CD4-positive, alpha-beta T cell (primary cell): Measurements from ENCODE around the gene TNRC6B. TPM values are rescaled to one million over a fixed set of nuclear protein-coding genes. Genes with fewer than 3 reads are reported as not detected.
A peak's percentile ranks its signal among the peaks of the same experiment; 100 is the strongest.

Experiments
- ATAC-seq: fragments of 200-7000 bp; cut with Tn5 transposase; one replicate; pipeline ENCODE4 v1.10.0; 2022; ENCODE audit warnings: mild to moderate bottlenecking; ENCODE audit not compliant: poor library complexity
- CTCF ChIA-PET: fragments of 350-600 bp; sonication (Branson Sonifier 250); formaldehyde crosslinking; loops from one replicate; lab custom pipeline; 2021; ENCODE audit warnings: antibody characterized with exemption, inconsistent platforms; lab: Charles Lee
- POLR2A ChIA-PET: fragments of 350-600 bp; sonication (Branson Sonifier 250); formaldehyde crosslinking; loops from one replicate; lab custom pipeline; 2021; ENCODE audit warnings: antibody characterized with exemption, inconsistent platforms; lab: Charles Lee
- DNase-seq, 14 experiments: peaks; one replicate each; pipeline ENCODE4 v3.0.0-alpha.2; 2013 to 2020; ENCODE audit warnings: mixed read lengths in 2 of 14
- H3K27ac ChIP-seq, 2 donors: one replicate each; pipeline versions ENCODE4 v1.5.1 to v1.7.0; 2013; ENCODE audit warnings: low read length in 2 of 2, low read depth in 1 of 2, mild to moderate bottlenecking in 1 of 2
- H3K27me3 ChIP-seq, 2 experiments: 1 replicate in 1 of 2; 2 replicates in 1 of 2; pipeline versions ENCODE4 v1.6.1 to v1.7.0; 2013; ENCODE audit warnings: low read length in 2 of 2, control low read depth in 1 of 2, mild to moderate bottlenecking in 1 of 2, moderate library complexity in 1 of 2; ENCODE audit not compliant: insufficient read depth in 2 of 2, control insufficient read depth in 1 of 2
- H3K36me3 ChIP-seq: one replicate; pipeline ENCODE4 v1.6.1; 2013; ENCODE audit warnings: low read length, control low read depth; ENCODE audit not compliant: insufficient read depth
- H3K4me1 ChIP-seq: one replicate; pipeline ENCODE4 v1.6.1; 2013; ENCODE audit warnings: low read length, control low read depth; ENCODE audit not compliant: insufficient read depth
- H3K4me3 ChIP-seq: one replicate; pipeline ENCODE4 v1.5.1; 2013; ENCODE audit warnings: mild to moderate bottlenecking, low read length, moderate library complexity
- H3K9me3 ChIP-seq, 2 experiments: 1 replicate in 1 of 2; 2 replicates in 1 of 2; pipeline versions ENCODE4 v1.6.1 to v1.7.0; 2013; ENCODE audit warnings: low read length in 2 of 2, mild to moderate bottlenecking in 2 of 2, control low read depth in 1 of 2, moderate library complexity in 1 of 2; ENCODE audit not compliant: control insufficient read depth in 1 of 2, insufficient read depth in 1 of 2
- H3K27ac Mint-ChIP-seq: one replicate; pipeline ENCODE4 v1.8.0; 2020; ENCODE audit warnings: mixed read lengths
- H3K27me3 Mint-ChIP-seq: one replicate; pipeline ENCODE4 v1.8.0; 2021; ENCODE audit warnings: mixed read lengths
- H3K36me3 Mint-ChIP-seq: one replicate; pipeline ENCODE4 v1.8.0; 2021; ENCODE audit warnings: low read depth, mixed read lengths
- H3K4me1 Mint-ChIP-seq: one replicate; pipeline ENCODE4 v1.8.0; 2021; ENCODE audit warnings: low read depth, mixed read lengths
- H3K4me3 Mint-ChIP-seq: one replicate; pipeline ENCODE4 v1.8.0; 2020; ENCODE audit warnings: mild to moderate bottlenecking, mixed read lengths
- H3K9me3 Mint-ChIP-seq: one replicate; pipeline ENCODE4 v1.8.0; 2020; ENCODE audit warnings: mixed read lengths
- CTCF ChIP-seq: fragments of 200-600 bp; IDR thresholded peaks from one replicate; pipeline ENCODE4 v1.8.0; 2022; ENCODE audit warnings: antibody characterized with exemption, mild to moderate bottlenecking
- intact Hi-C, 2 experiments: fragments of 100-400 bp; cut with DNase I in 1 of 2; cut with micrococcal nuclease in 1 of 2; formaldehyde crosslinking; loops; one replicate each; pipeline versions ENCODE4 v1.15.1 to v1.9.0; 2023 to 2025; cut with DNase I, micrococcal nuclease
- total RNA-seq, 174 experiments: library from RNA in 2 of 174; stranded (reverse) in 2 of 174; gene quantifications; one replicate each; pipeline ENCODE4 v1.2.3 and lab custom pipeline; 2021 to 2026

Gene TNRC6B
- total RNA-seq, 2 experiments from 2014 or later: 110 to 111 TPM

DNA sequence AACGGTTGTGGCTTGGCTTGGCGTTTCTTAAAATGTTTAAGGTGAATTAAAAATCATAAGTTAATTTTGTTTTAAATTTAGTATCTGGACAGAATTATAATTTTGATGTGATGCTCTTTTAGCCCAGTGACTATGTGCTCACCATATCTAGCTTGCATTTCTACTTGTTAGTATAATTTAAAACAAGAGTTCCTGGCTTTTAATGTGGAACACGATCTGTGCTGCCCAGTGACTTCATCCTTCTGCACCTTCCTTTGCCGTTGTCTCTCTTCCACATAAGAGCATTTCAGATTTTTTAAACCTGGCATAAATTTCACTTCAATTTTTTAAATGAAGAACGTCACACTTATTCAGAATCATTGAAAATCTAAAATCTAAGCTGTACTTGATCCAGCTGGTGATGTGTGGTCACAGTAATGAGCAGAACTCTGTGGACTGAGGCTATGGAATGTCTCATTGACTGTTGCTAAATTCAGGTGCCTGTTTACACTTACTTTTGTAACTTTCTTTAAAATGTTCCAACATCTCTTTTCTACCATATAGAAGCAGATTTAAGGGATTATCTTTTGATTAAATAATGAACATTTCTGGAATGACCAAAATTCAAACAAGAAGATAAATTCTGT, 93.1 kb downstream of the TNRC6B start:
- no peaks in the 10 kb centered on the region for H3K27me3 ChIP-seq
- H3K27ac ChIP-seq: no peak overlapping the region
- POLR2A ChIA-PET: interaction anchor here (0.7 to 1.6 kb wide), 4 partner anchors 50 to 226 kb away, joined by 3 to 4 read pairs (median 4); no protein-coding TSS in a partner anchor
- Mint-ChIP-seq H3K27ac (peak overlapping the region; percentile 92), H3K4me1 (peaks cover 57% of the 10 kb centered on the region), H3K27me3 (no peaks in the 10 kb centered on the region), H3K4me3 (no peak overlapping the region), H3K9me3 (no peaks in the 10 kb centered on the region), H3K36me3 (peaks cover 87% of the 10 kb centered on the region)
- intact Hi-C loops: loop anchor here in 1 of 2 experiments (5.0 kb wide), 1 partner anchor 76 kb away; the partner anchor contains the start of gene ADSL
- no peak for TF ChIP-seq CTCF
- H3K36me3 ChIP-seq: peaks cover 71% of the 10 kb centered on the region
- no peak overlapping the region for H3K4me3 ChIP-seq
- no peak for DNase-seq
- no peak for ATAC-seq
- peaks cover 14% of the 10 kb centered on the region for H3K4me1 ChIP-seq
- CTCF ChIA-PET: interaction anchor here (0.9 to 1.0 kb wide), 2 partner anchors 23 to 77 kb away, joined by 3 read pairs; no protein-coding TSS in a partner anchor
- H3K9me3 ChIP-seq: no peaks in the 10 kb centered on the region

DNA sequence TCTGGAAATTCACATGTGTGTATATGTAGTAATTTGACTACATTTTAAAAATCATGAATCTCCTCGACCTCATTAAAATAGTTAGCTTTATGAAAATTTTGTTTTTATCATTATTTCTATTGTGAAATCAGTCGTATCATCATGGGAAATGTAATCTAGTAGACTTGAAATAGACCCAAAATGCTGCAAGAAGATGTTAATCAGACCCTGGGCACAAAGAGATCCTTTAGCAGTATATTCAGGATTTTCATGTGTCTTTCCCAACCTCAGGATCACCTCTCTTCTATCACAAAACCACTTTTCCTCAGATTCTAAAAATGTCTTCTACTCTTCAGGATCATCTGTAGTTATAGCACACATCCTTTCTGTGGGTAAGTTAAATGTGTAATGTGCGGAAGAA, 93.7 kb downstream of the TNRC6B start:
- peaks cover 65% of the 10 kb centered on the region for H3K36me3 ChIP-seq
- intact Hi-C loops: loop anchor here in 1 of 2 experiments (5.0 kb wide), 1 partner anchor 76 kb away; the partner anchor contains the start of gene ADSL
- POLR2A ChIA-PET: interaction anchor here (0.7 to 1.3 kb wide), 3 partner anchors 49 to 227 kb away, joined by 3 to 4 read pairs (median 3); no protein-coding TSS in a partner anchor
- Mint-ChIP-seq H3K4me1 (peaks cover 57% of the 10 kb centered on the region), H3K27ac (peak overlapping the region; percentile 92), H3K4me3 (no peak overlapping the region), H3K9me3 (no peaks in the 10 kb centered on the region), H3K27me3 (no peaks in the 10 kb centered on the region), H3K36me3 (peaks cover 87% of the 10 kb centered on the region)
- ATAC-seq (no peak), DNase-seq (no peak)
- no peak overlapping the region for H3K4me3 ChIP-seq
- H3K9me3 ChIP-seq: no peaks in the 10 kb centered on the region
- TF ChIP-seq CTCF: no peak
- no peak overlapping the region for H3K27ac ChIP-seq
- peaks cover 14% of the 10 kb centered on the region for H3K4me1 ChIP-seq
- CTCF ChIA-PET: interaction anchor here (0.6 to 1.0 kb wide), 3 partner anchors 13 to 76 kb away, joined by 3 to 4 read pairs (median 3); no protein-coding TSS in a partner anchor
- H3K27me3 ChIP-seq: no peaks in the 10 kb centered on the region

DNA sequence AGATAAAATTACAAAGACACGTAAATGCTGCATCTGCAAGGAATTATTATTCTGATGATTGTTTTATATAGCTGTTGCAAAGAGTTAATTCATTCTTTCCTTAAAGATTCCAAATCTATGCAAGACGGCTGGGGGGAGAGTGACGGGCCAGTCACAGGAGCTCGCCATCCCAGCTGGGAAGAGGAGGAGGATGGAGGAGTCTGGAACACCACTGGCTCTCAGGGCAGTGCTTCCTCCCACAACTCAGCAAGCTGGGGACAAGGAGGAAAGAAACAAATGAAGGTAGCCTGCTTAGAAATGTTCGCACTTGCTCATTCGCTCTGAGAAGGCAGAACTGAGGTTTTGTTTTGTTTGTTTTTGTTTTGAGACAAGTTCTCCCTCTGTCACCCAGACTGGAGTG, 95.6 kb downstream of the TNRC6B start:
- H3K4me3 Mint-ChIP-seq: peak overlapping the region; percentile 4
- ChIA-PET CTCF (no interaction called here), POLR2A (interaction anchor here (1.3 kb wide), 1 partner anchor 96 kb away, joined by 3 read pairs; the partner anchor contains the start of gene TNRC6B)
- H3K4me3 ChIP-seq: no peak overlapping the region
- intact Hi-C loops: loop anchor here in 1 of 2 experiments (5.0 kb wide), 1 partner anchor 74 kb away; the partner anchor contains the start of gene ADSL
- peak overlapping the region; percentile 92 for H3K27ac Mint-ChIP-seq
- peaks cover 62% of the 10 kb centered on the region for H3K4me1 Mint-ChIP-seq
- peaks cover 63% of the 10 kb centered on the region for H3K36me3 ChIP-seq
- peaks cover 87% of the 10 kb centered on the region for H3K36me3 Mint-ChIP-seq
- H3K27me3 Mint-ChIP-seq: no peaks in the 10 kb centered on the region
- H3K4me1 ChIP-seq: peaks cover 17% of the 10 kb centered on the region
- no peaks in the 10 kb centered on the region for H3K9me3 Mint-ChIP-seq
- no peak overlapping the region for H3K27ac ChIP-seq
- no peak for TF ChIP-seq CTCF
- no peaks in the 10 kb centered on the region for H3K27me3 ChIP-seq
- H3K9me3 ChIP-seq: no peaks in the 10 kb centered on the region
- DNase-seq (no peak), ATAC-seq (no peak)
